Mammary epithelial cell (primary cell): Measurements from ENCODE around the gene SIMC1.

Experiments
- EZH2 ChIP-seq: IDR thresholded peaks from 2 replicates; pipeline ENCODE4 v1.6.1; 2012; ENCODE audit warnings: low read length, inconsistent platforms, borderline replicate concordance
- TF ChIP-seq, protein P1 (sequence below), 2 donors: IDR thresholded peaks in 1 of 2; conservative IDR thresholded peaks in 1 of 2; 2 replicates each; pipeline ENCODE4 v1.5.1; 2011 to 2012; ENCODE audit warnings: inconsistent platforms in 2 of 2, low read length in 2 of 2, mild to moderate bottlenecking in 2 of 2, control low read depth in 1 of 2, low read depth in 1 of 2; ENCODE audit not compliant: insufficient read depth in 1 of 2; ENCODE audit errors: extremely low read depth in 1 of 2

DNA sequence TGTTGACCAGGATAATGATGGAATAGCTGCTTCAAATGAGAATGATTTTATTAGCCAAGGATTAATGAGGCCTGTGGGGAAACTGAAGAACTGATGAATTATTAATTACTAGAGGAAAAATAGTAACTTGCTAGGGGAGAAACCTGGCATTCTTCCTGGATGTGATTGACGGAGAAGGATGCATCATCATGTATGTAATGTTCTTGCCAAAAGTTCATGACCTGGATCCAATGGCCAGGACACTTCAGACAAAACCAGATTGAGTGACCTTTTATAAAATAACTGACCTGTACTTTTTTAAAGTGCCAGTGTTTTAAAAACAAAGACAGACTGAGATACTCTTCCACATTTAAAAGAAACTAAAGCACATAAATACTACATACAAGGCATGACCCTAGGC is 99.7 kb downstream of the SIMC1 start:
- TF ChIP-seq, protein P1, sequence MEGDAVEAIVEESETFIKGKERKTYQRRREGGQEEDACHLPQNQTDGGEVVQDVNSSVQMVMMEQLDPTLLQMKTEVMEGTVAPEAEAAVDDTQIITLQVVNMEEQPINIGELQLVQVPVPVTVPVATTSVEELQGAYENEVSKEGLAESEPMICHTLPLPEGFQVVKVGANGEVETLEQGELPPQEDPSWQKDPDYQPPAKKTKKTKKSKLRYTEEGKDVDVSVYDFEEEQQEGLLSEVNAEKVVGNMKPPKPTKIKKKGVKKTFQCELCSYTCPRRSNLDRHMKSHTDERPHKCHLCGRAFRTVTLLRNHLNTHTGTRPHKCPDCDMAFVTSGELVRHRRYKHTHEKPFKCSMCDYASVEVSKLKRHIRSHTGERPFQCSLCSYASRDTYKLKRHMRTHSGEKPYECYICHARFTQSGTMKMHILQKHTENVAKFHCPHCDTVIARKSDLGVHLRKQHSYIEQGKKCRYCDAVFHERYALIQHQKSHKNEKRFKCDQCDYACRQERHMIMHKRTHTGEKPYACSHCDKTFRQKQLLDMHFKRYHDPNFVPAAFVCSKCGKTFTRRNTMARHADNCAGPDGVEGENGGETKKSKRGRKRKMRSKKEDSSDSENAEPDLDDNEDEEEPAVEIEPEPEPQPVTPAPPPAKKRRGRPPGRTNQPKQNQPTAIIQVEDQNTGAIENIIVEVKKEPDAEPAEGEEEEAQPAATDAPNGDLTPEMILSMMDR (conservative IDR thresholded peaks at IDR 0.05 in 1 of 2, IDR thresholded peaks at IDR 0.05 in 1 of 2; ENCODE audit: extremely low read depth in 1 of 2, insufficient read depth in 1 of 2, low read depth in 1 of 2, low read length in 2 of 2): no peak
- no peak for TF ChIP-seq EZH2
